ENCODE measurements around the gene DISP1.

DNA sequence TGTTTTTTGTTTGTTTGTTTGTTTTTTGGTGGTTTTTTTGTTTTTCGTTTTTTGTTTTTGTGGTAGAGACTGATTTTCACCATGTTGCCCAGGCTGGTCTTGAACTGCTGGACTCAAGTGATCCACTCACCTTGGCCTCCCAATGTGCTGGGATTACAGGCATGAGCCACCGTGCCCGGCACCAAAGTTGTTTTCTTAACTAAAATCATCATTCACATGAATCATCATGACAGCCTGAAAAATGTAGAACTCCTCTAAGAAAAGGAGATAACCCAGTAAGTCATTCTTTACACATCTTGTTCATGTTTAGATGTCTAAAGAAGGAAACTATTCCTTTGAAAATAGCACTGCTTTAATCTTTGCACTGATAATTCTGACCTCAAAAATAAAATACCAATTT, 37.5 kb downstream of the DISP1 start:
- TF ChIP-seq, protein P1, sequence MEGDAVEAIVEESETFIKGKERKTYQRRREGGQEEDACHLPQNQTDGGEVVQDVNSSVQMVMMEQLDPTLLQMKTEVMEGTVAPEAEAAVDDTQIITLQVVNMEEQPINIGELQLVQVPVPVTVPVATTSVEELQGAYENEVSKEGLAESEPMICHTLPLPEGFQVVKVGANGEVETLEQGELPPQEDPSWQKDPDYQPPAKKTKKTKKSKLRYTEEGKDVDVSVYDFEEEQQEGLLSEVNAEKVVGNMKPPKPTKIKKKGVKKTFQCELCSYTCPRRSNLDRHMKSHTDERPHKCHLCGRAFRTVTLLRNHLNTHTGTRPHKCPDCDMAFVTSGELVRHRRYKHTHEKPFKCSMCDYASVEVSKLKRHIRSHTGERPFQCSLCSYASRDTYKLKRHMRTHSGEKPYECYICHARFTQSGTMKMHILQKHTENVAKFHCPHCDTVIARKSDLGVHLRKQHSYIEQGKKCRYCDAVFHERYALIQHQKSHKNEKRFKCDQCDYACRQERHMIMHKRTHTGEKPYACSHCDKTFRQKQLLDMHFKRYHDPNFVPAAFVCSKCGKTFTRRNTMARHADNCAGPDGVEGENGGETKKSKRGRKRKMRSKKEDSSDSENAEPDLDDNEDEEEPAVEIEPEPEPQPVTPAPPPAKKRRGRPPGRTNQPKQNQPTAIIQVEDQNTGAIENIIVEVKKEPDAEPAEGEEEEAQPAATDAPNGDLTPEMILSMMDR (IDR thresholded peaks at IDR 0.05), result no peak
- no peak for TF ChIP-seq POLR2A (IDR thresholded peaks at IDR 0.05)

All from esophagus squamous epithelium (tissue), 4 donors.